NCI-H1694 (cell line): Measurements from ENCODE around the gene ATP6V1C2.
"Not testable (repeated sequence)": the region's sequence is repeated elsewhere in the genome, so short reads cannot be mapped to it uniquely, and the experiment has no call there.

Experiments used
- DNase-seq: peaks from one replicate; lab custom pipeline; 2025; lab: John Stamatoyannopoulos, UW

Gene ATP6V1C2

DNA sequence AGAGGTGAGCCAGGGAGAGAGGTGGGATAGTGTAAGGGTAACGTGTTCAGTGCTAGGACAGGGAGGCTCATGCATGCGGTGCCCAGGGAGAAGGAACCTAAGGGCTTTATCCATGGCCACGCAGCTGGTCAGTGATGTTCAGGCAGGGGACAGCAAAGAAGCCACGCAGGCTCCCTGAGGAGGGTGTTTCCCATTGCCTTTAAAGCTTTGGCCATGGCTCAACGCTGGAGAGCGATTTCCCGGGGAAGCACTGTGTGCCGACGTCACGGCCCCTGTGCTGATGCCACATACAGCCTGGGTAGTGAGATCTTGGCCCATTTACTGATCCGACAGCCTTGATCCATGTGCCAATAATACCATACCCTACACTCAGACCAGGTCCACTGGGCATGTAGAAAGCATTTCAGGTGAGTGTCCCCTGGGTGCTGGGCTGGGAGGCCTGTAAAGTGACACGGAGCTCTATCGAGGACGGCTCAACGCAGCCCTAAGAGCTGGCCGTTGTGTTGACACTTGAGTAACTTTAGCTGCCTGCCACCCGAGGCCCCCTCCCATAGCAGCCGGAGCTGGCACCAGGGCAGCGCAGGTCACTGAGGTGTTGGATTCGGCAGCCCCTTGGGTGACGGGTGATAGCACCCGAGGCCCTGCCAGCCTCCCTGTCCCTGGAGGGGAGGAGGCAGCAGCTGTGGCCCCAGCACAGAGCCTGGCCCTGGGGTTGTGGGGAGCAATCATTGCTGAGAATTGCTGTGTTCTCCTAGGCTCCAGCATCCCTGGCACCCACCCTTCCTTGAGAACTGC is 49.7 kb downstream of the ATP6V1C2 start:
- no peak for DNase-seq

DNA sequence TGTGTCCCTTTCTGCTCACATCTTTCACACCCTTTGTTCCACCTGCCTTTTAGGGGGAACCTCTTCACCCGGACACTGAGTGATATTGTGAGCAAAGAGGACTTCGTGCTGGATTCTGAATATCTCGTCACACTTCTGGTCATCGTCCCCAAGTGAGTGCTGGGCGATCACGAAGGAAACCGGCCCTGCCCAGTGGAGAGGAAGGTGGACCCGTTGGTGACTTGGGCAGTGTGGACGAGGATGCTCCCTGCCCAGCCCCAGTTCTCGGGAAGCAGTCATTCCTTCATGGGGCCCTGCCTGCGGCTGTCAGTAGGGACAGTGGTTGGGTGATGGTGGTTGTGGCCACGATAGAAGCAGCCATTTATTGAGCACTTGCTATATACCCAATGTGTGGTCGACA is 50.4 kb downstream of the ATP6V1C2 start:
- no peak for DNase-seq

DNA sequence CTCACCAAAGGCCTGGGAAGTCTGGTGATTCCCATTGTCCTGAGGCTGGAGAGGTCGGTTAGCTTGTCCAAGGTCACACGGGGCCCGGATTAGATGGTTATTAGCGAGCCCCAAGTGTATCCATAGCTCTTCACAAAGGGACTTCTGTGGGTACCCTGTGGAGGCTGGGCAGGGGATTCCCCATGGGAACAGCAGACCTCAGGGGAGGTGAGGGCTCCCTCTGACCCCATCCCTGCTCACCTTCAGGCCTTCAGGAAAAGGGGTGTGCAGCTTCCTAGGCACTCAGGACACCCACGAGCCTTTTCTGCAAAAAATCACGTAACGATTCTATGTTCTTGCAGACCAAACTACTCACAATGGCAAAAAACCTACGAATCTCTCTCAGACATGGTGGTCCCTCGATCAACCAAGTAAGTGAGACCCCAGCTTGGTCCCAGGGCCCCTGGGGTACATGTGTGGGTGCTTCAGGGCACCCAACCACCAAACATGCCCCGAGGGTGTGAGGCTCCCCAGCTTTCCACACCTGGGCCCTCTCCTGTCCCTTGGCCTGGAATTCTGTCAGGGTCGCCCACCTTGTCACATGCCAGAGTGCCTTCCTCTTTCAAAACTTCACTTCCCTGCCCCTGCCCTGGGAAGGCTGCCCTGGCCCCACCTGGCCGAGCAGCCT is 50.9 kb downstream of the ATP6V1C2 start:
- DNase-seq: no peak

DNA sequence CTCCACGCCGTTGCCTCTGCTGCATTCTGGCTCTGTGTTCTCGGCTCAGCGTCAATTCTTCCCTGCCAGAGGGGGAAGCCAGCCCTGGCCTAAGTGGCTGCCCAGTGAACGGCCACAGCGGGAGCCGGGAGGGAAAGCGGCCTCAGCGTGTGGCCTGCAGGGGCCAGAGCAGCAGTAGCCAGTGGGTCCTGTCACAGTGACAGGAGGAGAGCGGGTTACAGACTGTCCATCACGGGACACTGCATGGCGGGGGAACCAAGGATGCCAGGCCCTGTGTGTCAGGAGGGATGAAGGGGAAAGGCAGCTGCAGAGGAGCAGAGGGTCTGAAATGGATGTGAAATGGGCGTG is 51.4 kb downstream of the ATP6V1C2 start:
- no peak for DNase-seq

DNA sequence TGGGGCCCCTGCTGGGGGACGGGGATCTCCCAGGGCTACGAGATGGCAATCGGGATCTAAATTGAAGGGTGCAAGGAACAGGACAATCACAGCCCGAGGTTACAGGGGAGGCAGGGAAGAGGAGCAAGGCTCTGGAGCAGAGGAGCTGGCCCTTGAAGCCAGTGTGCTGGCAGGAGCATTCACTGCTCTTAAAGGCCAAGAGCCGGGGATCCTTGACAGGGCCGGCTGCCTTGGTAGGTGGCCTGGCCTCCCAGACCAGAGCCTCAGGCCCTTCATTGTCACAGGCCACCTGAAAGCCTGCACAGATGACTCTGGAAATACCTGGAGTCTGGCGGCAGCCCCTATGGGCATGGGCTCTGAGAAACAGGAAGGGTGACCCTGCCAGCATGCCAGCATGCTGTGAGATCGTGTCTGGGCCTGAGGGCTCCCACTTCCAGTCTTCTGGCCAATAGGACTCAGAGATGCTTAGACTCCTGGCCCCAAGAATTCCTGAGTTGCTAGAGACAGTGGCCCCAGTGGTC is 52.5 kb downstream of the ATP6V1C2 start:
- no peak for DNase-seq

DNA sequence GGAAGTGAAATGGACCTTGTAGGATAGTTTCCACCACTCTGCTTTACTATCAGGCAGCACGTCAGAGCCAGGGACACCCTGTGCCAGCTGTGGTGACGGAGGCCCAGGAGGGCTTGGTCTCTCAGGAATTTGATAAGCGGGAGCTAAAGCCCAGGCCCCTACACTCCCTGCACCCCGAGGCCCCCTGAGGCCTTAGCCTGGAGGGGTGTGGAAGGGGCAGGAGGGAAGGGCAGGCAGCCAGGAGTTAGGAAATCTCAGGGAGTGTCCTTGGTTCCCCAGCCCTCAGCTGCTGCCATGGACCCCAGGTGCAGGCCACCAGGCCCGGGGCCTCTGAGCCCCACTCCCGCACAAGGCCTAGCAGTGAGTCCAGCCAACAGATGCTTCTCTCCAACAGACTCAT is 53.0 kb downstream of the ATP6V1C2 start:
- DNase-seq: no peak

DNA sequence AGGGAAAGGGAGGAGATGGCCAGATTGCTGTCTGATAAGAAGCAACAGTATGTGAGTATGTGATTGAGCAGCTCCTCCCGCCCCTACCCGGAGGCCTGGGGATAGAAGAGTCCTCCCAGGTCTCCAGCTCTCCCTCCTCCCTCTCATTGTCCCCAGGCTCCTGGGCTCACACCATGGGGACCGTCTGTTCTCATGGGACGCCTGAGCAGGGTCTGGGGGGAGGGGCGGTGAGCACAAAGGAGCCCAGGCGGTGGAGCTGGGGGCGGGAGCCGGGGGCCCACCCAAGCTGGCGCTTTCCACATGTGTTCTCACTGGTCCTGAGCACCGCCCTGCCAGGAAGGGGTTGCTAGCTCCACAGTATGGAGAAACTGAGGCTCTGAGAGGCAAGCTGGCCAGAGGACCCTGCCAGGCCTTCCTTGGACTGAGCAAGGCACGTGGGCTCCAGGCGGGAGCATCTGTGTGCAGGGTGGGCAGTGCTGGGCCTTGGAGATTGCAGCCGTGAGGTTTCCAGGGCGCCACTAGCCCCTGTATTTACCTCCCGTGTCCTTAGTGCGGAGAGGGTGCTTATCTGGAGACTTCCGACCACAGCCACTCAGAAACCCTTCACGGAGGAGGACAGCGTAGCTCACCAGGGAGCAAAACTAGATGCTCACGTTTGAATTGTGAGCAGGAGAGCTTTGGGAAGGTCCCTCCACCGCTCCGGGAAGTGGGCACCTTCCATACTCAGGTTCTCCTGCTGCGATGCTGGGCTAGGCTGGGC is 53.8 kb downstream of the ATP6V1C2 start:
- DNase-seq: no peak

DNA sequence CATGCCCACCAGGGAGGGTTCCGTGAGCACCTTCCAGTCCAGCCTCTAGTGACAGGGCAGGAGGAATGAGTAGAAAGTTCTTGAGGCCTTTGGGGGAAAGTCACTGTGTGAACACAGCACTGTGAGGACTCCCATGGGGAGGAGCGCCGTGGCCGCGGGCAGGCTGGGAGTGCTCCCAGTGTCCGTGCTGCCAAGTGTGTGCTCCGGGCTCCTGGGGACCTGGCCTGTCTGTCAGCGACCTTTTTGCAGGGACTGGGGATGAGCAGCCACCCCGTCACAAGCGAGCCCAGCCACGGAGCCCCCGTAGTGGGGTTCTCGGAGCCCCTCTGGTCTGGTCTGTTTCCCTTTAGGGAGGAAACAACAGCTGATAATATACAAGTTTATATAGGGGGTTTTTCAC is 54.4 kb downstream of the ATP6V1C2 start:
- no peak for DNase-seq

DNA sequence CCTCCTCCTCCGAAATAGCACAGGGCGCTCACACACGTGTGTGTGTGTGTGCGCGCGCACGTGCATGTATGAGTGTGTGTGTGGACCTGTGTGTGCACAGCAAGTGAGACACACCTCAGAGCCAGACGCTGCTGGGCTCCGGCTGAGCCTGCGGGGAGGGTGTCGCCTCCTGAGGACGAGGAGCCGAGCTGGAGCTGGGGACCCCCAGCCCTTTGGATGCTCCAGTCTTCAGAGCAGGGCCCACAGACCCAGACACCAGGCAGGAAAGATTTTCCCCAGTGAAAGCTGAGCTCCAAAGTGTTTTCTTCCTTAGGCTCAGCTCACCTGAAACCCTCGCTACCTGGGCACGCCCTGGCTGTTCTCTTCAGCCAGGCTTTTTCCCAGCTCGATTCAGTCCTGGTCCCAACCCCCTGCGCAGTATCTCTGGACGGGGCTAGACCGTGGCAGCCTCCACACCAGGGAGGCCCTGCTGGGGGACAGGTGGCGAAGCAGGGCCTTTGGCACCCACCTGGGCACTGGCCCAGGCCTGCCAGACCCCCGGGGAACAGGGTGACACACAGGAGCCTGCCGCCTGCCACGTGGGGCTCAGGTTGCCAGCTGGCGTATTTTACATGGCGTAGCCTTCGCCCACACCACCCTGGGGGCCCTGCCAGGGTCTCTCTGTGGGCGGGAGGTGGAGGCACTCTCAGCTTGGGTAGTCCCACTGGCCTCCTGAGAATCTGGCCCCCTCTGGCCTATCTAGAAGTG is 55.0 kb downstream of the ATP6V1C2 start:
- DNase-seq: peak; percentile 34

DNA sequence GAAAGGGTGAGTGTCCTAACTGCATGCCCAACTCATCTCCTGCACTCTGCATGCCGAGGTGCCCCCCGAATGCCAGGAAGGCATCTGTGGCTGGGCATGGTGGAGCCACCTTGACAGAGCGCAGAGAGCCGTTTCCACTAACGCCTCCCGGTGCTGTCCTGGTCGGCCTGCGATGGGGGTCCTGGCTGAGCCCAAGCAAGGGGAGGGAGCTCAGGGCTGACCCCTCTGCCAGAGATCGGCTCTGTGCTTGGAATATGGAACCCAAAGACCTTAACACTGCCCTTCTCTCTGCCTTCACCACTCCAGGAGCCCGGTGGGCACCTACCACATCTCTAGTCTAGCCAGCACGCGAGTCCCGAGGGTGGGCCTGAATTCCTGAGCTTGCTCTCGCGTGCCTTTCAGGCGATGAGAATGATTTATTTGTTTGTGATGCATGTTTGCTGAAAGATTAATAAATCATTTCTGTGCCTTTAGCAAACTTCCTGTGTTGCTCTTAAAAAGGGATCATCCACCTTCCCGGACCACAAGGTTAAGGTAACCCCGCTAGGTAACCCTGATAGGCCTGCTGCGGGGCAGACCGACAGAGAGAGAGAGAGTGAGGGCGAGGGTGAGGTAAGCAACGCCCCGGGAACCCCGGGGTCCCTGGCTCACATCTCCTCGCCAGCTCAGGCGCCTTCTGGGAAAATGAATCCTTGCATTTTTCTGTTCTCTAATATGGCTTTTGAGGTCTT is 55.8 kb downstream of the ATP6V1C2 start:
- DNase-seq: no peak

DNA sequence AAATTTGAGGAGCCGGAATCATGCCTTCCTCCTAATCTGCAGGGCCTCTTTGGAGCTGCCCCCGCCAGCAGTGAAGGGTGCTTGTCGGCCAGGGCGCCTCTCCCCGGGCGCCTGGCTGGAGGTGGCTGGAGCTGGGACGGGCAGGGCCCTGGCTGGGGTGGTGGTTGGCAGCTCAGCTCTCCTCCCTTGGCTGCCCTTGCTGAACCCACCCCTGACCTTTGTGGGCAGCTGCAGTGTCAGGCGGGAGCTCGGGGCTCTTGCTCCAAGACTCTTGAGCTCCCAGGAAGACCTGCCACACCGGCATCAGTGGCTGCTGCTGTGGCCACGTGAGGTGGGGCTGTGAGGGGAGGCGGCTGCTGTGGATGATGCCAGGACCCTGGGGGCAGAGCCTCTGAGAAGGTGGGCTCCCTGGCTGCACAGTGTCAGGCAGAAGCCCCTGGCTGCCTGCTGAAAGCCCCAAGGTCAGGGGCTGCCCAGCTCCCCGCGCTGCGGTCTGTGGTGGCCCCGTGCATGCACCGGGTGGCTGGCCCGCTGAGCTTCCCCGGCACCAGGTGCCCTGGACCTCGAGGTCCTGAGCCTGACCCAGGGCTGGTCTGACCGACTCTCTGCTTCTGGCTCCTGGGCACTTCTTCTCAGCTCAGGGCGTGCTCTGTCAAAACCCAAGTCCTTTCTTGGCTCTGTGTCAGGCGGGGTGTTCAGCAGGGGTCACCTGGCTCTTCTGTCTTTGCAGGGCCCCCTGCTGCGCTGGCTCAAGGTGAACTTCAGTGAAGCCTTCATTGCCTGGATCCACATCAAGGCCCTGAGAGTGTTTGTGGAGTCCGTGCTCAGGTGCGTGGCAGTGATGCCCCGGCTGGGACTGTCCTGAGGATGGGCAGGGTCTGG is 56.7 kb downstream of the ATP6V1C2 start:
- no peak for DNase-seq

DNA sequence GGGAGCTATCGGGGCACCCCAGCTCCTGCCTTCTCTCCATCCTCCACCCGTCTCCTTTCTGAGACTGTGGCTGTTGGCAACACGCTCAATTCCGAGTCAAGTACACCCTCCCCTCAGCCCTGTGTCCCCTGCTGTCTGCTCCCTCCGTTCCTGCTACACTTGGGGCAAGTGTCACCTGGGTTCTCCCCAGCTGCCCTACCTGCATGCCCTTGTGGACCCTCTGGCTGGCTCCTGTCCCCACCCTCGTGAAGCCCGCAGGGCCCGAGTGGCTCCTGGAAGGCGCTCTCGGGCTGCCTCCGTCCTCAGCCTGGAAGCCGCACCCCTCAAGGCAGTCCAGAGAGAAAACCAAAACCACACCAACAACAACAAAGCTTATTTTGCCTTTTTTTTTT is 57.3 kb downstream of the ATP6V1C2 start:
- no peak for DNase-seq

DNA sequence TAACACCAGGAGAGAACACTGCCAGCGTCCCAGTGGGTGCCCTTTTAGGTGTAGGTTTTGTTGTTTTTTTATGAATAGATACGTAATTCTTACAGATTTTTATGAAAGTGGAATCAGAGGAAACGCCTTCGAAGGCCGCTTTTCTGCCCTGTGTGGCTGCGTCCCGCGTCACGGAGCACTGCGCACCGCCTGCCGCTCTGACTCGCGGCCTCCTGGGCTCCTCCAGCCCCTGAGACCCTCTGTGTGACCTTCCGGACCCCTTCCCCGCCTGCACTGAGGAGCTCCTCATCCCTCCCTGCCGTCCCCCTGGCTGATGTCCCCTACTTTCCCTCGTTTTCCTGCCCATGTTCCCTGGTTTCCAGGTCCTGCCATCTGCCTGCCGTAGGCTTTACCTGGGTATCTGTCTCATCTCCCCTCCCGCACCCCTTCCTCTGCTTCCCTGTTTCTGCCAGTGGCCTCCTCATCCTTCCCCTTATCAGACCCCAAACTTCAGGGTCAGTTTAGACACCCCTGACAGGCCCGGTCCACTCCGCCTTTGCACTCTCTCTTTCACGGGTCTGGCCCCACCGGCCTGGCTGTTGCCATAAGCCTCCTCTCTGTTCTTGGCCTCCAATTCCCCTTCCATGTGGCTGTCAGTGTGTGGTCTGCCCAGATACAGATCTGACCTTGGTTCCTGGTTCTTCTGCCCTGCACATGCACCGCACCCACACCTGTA is 58.5 kb downstream of the ATP6V1C2 start:
- DNase-seq: no peak

DNA sequence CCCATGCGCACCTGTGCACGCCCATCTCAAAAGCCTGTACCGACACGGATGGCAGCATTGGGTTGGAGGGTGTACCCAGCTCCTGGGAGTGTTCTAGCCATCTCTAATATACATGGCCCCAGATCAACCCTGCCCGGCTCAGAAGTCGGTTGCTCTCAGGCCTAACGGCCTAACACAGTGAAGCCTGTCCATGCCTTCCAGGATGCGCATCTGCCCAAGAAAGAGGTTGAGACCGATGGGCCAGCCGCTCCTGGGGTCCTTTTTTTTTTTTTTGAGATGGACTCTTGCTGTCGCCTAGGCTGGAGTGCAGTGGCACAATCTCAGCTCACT is 59.0 kb downstream of the ATP6V1C2 start:
- no peak for DNase-seq

DNA sequence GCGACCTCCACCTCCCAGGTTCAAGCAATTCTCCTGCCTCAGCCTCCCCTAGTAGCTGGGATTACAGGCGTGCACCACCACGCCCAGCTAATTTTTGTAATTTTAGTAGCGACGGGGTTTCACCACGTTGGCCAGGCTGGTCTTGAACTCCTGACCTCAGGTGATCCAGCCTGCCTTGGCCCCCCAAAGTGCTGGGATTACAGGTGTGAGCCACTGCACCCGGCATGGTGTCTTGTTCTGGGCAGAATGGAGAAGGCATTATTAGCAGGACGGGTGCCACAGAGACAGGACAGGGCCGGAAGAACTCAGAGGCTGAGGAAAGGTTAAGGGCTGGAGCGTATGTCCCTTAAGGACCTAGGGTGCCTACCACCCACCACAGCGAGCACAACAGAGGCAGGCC is 59.4 kb downstream of the ATP6V1C2 start:
- not testable (repeated sequence) for DNase-seq

DNA sequence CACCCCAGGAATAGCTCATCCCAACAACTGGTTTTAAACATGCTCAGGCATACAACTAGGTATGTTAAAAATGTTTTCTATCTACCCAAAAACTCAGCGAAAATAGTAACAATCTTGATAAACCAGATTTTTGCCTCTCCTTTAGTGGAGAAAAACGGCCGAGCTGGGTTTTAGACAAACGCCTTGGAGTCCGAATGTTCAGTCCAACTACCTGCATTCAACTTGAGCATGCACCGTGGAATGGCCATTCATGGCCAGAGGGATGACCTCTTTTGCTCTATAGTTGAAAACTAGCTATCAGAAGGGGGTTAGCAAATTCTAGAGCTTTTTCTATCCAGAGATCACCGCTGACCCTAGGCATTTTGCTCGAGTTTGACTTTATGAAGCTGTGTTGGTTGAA is 60.3 kb downstream of the ATP6V1C2 start:
- no peak for DNase-seq

DNA sequence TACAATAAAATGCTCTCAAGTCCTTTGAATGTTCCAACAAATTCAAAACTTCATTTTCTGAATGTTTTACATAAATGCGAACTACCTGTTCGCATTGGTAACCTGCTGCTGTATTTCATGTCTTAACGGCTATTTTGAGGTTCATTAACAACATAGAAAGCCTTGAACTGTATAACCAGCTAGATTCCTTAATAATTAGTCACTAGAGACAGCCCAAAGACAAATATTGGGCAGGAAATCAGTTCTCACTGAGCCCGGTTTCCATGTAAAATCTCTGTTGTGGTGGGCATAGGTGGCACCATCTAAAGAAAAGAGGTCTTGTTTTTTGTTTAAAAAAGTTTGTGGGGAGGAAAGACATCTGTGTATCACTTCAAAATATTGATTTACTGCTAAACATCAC is 62.0 kb downstream of the ATP6V1C2 start:
- no peak for DNase-seq

DNA sequence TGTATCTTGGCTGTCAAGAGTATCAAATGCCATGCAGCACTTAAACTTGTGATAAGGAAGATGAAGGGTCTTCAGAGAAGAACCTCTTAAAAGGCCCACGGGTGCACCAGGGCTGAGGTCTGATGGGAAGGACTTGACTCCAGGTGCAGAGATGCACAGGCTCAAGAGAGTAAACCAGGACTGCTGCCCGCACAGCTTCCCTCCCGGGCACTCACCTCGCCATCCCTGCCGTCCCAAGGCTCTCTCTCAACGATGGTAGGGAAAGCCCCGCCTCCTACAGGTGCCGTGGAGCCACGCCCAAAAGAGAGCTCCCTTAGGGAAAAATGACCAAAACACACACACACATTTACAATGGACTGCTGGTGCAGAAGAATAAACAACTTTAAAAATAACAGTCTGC is 63.3 kb downstream of the ATP6V1C2 start:
- no peak for DNase-seq

DNA sequence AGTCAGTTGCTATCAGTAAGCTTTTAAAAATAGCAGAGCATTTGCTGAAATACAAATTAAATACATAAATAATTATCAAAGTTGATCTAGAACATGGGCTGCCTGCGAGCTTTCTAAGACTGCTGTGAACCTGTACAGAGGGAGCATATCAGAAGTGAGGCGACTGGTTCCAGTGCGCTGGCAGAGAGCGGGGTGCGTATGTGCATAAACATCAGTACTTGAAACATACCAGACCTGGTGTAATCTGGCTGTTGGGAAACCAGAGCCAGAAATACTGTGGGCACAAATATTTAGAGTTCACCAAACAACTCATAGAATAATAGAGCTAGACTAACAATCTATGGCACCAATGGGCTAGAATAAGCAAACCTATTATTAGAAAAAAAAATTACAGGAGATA is 63.8 kb downstream of the ATP6V1C2 start:
- no peak for DNase-seq
